GM12878 (cell line): ENCODE measurements around the gene PES1. TPM values are rescaled to one million over a fixed set of nuclear protein-coding genes. Genes with fewer than 3 reads are reported as not detected.

ENCODE experiments used
- BHLHE40 ChIP-seq, 2 experiments: fragments of 450-650 bp in 1 of 2; IDR thresholded peaks; 2 replicates each; pipeline ENCODE4 v1.6.1; 2011 to 2017; ENCODE audit warnings: low read depth in 2 of 2, borderline replicate concordance in 1 of 2, improper control_type of control experiment in 1 of 2, low read length in 1 of 2, mild to moderate bottlenecking in 1 of 2
- BRCA1 ChIP-seq: IDR thresholded peaks from 2 replicates; pipeline ENCODE4 v1.6.1; 2011; ENCODE audit warnings: low read depth, low read length, improper control_type of control experiment
- CBFB ChIP-seq: IDR thresholded peaks from 2 replicates; pipeline ENCODE4 v1.6.1; 2016; ENCODE audit warnings: antibody characterized with exemption, low read depth
- DPF2 ChIP-seq: fragments of 450-650 bp; IDR thresholded peaks from 2 replicates; pipeline ENCODE4 v1.6.1; 2017; ENCODE audit warnings: mild to moderate bottlenecking
- ESRRA ChIP-seq: IDR thresholded peaks from 2 replicates; pipeline ENCODE4 v1.6.1; 2012; ENCODE audit warnings: mild to moderate bottlenecking, low read length, improper control_type of control experiment
- GATAD2B ChIP-seq: fragments of 450-650 bp; conservative IDR thresholded peaks from 2 replicates; pipeline ENCODE4 v1.6.1; 2017; ENCODE audit warnings: low read depth, mild to moderate bottlenecking, moderate library complexity
- MEF2A ChIP-seq: IDR thresholded peaks from 2 replicates; pipeline ENCODE4 v1.6.1; 2011; ENCODE audit warnings: low read depth, mild to moderate bottlenecking, low read length, moderate library complexity; ENCODE audit not compliant: insufficient read depth
- NRF1 ChIP-seq: conservative IDR thresholded peaks from 2 replicates; pipeline ENCODE4 v1.6.1; 2011; ENCODE audit warnings: mild to moderate bottlenecking, low read depth, low read length, improper control_type of control experiment
- PAX5 ChIP-seq: IDR thresholded peaks from 2 replicates; pipeline ENCODE4 v1.6.1; 2011; ENCODE audit warnings: low read depth, low read length, borderline replicate concordance
- POLR2AphosphoS5 ChIP-seq: IDR thresholded peaks from 2 replicates; pipeline ENCODE4 v1.6.1; 2011; ENCODE audit warnings: mild to moderate bottlenecking, low read length, inconsistent platforms
- SIN3A ChIP-seq: IDR thresholded peaks from 2 replicates; pipeline ENCODE4 v1.6.1; 2012; ENCODE audit warnings: low read depth, low read length, improper control_type of control experiment
- SREBF2 ChIP-seq: IDR thresholded peaks from 2 replicates; pipeline ENCODE4 v1.6.1; 2012; ENCODE audit warnings: mild to moderate bottlenecking, low read length
- ZNF24 ChIP-seq: fragments of 450-650 bp; IDR thresholded peaks from 2 replicates; pipeline ENCODE4 v1.6.1; 2017; ENCODE audit warnings: antibody characterized with exemption, mild to moderate bottlenecking
- polyA plus RNA-seq, 11 experiments: library from polyadenylated mRNA; depleted of rRNA in 4 of 11; unstranded in 6 of 11; stranded (reverse) in 5 of 11; fragments of >200 nt; fragmentation: Nextera tagmentation in 4 of 11; fragmentation: Illumina TruSeq in 1 of 11; extraction: Ambion mirVana in 4 of 11; extraction: Trizol in 1 of 11; gene quantifications; 1 replicate in 1 of 11; 2 replicates in 10 of 11; pipeline versions ENCODE4 v1.2.1 to v1.2.3, GENCODE V29; 2011 to 2016; ENCODE audit warnings: inconsistent platforms in 2 of 11, missing spikeins in 2 of 11, low read depth in 1 of 11
- total RNA-seq, 4 experiments: library from RNA; depleted of rRNA in 3 of 4; stranded (reverse); fragments of >200 nt in 3 of 4; fragmentation: Illumina TruSeq in 1 of 4; extraction: Trizol in 1 of 4; gene quantifications; 2 replicates each; pipeline versions ENCODE4 v1.2.1 to v1.2.3, GENCODE V29; 2013 to 2021
- TF ChIP-seq, protein P1 (sequence below): fragments of 450-650 bp; IDR thresholded peaks from 2 replicates; pipeline ENCODE4 v1.6.1; 2018; ENCODE audit warnings: borderline replicate concordance, mild to moderate bottlenecking; ENCODE audit not compliant: partially characterized antibody
- TF ChIP-seq, protein P2 (sequence below): IDR thresholded peaks from 2 replicates; pipeline ENCODE4 v1.6.1; 2011; ENCODE audit warnings: low read depth, low read length, improper control_type of control experiment, borderline replicate concordance
- TF ChIP-seq, protein P3 (sequence below): fragments of 450-650 bp; IDR thresholded peaks from 2 replicates; pipeline ENCODE4 v1.6.1; 2017; ENCODE audit warnings: mild to moderate bottlenecking, moderate library complexity
- TF ChIP-seq, protein P4 (sequence below): fragments of 450-650 bp; IDR thresholded peaks from 2 replicates; pipeline ENCODE4 v1.6.1; 2018; ENCODE audit warnings: mild to moderate bottlenecking, low read depth, moderate library complexity; ENCODE audit not compliant: partially characterized antibody
- TF ChIP-seq, protein P5 (sequence below): IDR thresholded peaks from 2 replicates; pipeline ENCODE4 v1.6.1; 2011; ENCODE audit warnings: borderline replicate concordance, low read depth, mild to moderate bottlenecking, moderate library complexity, mixed read lengths, low read length; ENCODE audit not compliant: insufficient read depth; ENCODE audit errors: extremely low read length

PES1 gene
- total and polyA plus RNA-seq, 10 of the 15 experiments (the other 5 are each of a cell fraction or from before 2014, with no cell fraction given) = 6.9 to 139 (median 106) TPM

DNA sequence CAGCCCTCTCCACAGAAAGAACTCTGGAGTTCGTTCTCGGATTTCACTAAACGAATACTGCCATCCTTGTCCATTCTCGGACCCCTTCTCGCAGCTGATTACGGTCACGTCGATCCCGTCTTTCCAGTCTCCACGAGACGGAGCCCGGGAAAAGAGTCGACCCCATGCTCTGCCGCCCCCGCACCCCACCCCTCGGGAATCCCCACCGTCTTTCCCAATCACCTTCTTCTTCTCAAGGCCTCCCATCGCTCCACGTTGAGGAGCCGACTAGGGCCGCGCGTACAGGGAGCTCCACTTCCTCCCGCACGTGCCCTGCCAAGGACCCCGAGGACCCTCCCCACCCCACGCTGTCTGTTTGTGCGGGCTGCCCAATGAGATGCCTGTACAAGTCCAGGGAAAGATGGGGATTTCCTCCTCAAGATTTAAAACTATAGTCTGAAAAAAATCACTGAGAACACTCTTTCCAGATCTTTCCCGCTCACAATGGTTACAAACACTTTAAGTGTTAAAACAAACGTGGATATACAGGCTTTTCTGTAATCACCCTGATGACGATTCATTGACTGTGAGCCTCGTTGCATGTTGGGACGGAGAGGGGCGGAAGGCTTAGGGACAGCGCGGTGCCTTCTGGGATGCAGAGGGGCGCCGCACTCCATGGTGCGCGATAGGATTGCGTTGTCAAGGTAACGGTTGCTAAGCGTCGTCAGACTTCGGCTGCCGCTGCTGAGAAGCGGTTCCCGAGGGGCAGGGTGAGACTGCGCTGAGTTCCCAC lies at the start of gene PES1 (continued):
- no peak for TF ChIP-seq BRCA1
- no peak for TF ChIP-seq SREBF2
- TF ChIP-seq POLR2AphosphoS5 = peak; percentile 67; the same call in 1 of the 2 replicates
- TF ChIP-seq, protein P1, sequence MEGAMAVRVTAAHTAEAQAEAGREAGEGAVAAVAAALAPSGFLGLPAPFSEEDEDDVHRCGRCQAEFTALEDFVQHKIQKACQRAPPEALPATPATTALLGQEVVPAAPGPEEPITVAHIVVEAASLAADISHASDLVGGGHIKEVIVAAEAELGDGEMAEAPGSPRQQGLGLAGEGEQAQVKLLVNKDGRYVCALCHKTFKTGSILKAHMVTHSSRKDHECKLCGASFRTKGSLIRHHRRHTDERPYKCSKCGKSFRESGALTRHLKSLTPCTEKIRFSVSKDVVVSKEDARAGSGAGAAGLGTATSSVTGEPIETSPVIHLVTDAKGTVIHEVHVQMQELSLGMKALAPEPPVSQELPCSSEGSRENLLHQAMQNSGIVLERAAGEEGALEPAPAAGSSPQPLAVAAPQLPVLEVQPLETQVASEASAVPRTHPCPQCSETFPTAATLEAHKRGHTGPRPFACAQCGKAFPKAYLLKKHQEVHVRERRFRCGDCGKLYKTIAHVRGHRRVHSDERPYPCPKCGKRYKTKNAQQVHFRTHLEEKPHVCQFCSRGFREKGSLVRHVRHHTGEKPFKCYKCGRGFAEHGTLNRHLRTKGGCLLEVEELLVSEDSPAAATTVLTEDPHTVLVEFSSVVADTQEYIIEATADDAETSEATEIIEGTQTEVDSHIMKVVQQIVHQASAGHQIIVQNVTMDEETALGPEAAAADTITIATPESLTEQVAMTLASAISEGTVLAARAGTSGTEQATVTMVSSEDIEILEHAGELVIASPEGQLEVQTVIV = peak; percentile 78
- no peak for TF ChIP-seq PAX5
- TF ChIP-seq GATAD2B = 0 out of 2 replicates have a peak, but pooled peaks have one; percentile 52
- TF ChIP-seq CBFB = peak; percentile 88
- TF ChIP-seq ESRRA = peak; percentile 61; the same call in 1 of the 2 replicates
- no peak for TF ChIP-seq MEF2A
- no peak for TF ChIP-seq DPF2
- TF ChIP-seq, protein P2, sequence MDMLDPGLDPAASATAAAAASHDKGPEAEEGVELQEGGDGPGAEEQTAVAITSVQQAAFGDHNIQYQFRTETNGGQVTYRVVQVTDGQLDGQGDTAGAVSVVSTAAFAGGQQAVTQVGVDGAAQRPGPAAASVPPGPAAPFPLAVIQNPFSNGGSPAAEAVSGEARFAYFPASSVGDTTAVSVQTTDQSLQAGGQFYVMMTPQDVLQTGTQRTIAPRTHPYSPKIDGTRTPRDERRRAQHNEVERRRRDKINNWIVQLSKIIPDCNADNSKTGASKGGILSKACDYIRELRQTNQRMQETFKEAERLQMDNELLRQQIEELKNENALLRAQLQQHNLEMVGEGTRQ = peak; percentile 57; the same call in 1 of the 2 replicates
- TF ChIP-seq, protein P3, sequence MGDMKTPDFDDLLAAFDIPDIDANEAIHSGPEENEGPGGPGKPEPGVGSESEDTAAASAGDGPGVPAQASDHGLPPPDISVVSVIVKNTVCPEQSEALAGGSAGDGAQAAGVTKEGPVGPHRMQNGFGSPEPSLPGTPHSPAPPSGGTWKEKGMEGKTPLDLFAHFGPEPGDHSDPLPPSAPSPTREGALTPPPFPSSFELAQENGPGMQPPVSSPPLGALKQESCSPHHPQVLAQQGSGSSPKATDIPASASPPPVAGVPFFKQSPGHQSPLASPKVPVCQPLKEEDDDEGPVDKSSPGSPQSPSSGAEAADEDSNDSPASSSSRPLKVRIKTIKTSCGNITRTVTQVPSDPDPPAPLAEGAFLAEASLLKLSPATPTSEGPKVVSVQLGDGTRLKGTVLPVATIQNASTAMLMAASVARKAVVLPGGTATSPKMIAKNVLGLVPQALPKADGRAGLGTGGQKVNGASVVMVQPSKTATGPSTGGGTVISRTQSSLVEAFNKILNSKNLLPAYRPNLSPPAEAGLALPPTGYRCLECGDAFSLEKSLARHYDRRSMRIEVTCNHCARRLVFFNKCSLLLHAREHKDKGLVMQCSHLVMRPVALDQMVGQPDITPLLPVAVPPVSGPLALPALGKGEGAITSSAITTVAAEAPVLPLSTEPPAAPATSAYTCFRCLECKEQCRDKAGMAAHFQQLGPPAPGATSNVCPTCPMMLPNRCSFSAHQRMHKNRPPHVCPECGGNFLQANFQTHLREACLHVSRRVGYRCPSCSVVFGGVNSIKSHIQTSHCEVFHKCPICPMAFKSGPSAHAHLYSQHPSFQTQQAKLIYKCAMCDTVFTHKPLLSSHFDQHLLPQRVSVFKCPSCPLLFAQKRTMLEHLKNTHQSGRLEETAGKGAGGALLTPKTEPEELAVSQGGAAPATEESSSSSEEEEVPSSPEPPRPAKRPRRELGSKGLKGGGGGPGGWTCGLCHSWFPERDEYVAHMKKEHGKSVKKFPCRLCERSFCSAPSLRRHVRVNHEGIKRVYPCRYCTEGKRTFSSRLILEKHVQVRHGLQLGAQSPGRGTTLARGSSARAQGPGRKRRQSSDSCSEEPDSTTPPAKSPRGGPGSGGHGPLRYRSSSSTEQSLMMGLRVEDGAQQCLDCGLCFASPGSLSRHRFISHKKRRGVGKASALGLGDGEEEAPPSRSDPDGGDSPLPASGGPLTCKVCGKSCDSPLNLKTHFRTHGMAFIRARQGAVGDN = no peak
- no peak for TF ChIP-seq ZNF24
- TF ChIP-seq, protein P4, sequence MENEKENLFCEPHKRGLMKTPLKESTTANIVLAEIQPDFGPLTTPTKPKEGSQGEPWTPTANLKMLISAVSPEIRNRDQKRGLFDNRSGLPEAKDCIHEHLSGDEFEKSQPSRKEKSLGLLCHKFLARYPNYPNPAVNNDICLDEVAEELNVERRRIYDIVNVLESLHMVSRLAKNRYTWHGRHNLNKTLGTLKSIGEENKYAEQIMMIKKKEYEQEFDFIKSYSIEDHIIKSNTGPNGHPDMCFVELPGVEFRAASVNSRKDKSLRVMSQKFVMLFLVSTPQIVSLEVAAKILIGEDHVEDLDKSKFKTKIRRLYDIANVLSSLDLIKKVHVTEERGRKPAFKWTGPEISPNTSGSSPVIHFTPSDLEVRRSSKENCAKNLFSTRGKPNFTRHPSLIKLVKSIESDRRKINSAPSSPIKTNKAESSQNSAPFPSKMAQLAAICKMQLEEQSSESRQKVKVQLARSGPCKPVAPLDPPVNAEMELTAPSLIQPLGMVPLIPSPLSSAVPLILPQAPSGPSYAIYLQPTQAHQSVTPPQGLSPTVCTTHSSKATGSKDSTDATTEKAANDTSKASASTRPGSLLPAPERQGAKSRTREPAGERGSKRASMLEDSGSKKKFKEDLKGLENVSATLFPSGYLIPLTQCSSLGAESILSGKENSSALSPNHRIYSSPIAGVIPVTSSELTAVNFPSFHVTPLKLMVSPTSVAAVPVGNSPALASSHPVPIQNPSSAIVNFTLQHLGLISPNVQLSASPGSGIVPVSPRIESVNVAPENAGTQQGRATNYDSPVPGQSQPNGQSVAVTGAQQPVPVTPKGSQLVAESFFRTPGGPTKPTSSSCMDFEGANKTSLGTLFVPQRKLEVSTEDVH = peak; percentile 90
- peak; percentile 99 to 100 for TF ChIP-seq BHLHE40 (IDR thresholded peaks at IDR 0.05; ENCODE audit: borderline replicate concordance in 1 of 2, low read depth in 2 of 2, low read length in 1 of 2)
- peak; percentile 84 for TF ChIP-seq SIN3A
- TF ChIP-seq NRF1 = peak; percentile 35; the same call in 1 of the 2 replicates
- TF ChIP-seq, protein P5, sequence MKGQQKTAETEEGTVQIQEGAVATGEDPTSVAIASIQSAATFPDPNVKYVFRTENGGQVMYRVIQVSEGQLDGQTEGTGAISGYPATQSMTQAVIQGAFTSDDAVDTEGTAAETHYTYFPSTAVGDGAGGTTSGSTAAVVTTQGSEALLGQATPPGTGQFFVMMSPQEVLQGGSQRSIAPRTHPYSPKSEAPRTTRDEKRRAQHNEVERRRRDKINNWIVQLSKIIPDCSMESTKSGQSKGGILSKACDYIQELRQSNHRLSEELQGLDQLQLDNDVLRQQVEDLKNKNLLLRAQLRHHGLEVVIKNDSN = peak; percentile 82
